ENCODE measurements around the gene CLDN22.

The CLDN22 gene

GRCh38 chr4:183320211-183321059 lies at the start of gene CLDN22:
Gene CLDN22 (minus strand): TSS chr4:183320276. CDS start chr4:183320218, 58 bp downstream.
- no peak for DNase-seq

DNA sequence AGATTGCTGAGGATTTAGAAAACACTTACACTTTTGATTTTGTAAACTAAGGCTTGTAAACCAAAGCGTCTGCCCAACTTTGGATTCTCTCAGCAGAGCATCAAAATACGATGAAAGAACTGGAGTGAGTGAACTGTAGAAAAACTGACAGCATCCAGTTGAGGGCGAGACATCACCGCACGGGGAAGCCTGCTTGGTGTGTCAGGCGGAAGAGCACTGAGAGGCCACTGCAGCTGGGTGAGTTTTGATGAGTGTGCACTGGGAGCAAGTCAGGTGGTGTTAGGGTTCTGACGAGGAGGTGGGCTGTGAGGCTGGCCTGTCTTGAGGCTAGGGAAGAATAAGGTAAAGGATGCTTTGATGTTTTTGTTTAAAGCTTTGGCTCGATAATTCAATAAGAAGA lies 49.0 kb upstream of the CLDN22 start:
- no peak for DNase-seq

- no peak for DNase-seq
Observed at GRCh38 chr4:183366206-183366835, 46.2 kb upstream of the CLDN22 start.

DNA sequence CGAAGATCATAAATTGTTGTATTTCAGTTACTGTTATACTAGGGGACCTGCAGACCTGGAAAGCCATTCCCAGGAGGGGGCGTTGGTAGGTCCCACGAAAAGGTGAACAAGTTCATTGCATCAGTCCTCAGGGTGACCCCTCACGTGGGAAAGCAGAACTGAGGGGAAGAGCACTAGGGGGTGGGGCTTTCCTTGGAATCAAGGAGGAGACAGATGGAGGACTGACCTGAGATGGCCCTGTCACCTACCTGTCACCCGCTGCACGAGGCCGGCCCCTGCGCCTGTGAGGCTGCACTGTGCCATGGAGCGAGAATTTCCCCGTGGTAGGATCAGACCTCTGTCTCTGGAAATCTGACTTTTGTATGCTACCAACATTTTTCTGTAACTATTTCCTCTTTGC lies 43.9 kb upstream of the CLDN22 start:
- no peak for DNase-seq

GRCh38 chr4:183362916-183363542 lies 43.0 kb upstream of the CLDN22 start:
- DNase-seq: no peak

GRCh38 chr4:183362036-183362435 lies 42.0 kb upstream of the CLDN22 start:
- DNase-seq: no peak

DNA sequence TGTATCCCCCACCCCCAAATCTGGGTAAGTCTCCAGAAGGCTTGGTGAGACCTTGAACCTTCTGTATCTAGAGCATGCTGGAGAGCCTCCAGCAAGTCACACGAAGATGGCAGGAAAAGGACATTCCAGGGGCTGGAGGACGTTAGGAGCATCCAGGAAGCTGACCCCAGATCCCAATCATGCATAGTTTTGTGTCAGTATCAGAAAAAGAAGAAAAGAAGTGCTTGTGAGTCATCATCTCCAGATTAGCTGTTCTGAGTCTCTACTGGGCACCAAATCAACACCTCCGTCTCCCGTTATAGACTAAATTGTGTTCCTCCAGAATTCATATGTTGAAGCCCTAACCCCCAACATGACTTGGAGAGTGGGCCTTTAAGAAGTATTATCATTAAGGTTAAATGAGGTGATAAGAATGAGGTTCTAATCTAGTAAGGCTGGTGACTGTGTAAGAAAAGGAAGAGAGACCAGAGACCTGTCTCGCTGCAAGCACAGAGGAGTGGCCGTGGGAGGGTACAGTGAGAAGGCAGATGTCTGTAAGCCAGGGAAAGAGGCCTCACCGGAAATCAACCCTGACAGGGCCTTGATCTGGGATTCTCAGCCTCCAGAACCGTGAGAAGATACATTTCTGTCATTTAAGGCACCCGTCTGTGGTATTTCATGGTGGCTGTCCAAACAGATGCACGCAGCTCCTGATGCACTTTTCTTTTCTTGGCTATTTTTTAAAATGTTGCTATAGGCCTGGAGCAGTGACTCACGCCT lies 40.3 kb upstream of the CLDN22 start:
- no peak for DNase-seq

DNA sequence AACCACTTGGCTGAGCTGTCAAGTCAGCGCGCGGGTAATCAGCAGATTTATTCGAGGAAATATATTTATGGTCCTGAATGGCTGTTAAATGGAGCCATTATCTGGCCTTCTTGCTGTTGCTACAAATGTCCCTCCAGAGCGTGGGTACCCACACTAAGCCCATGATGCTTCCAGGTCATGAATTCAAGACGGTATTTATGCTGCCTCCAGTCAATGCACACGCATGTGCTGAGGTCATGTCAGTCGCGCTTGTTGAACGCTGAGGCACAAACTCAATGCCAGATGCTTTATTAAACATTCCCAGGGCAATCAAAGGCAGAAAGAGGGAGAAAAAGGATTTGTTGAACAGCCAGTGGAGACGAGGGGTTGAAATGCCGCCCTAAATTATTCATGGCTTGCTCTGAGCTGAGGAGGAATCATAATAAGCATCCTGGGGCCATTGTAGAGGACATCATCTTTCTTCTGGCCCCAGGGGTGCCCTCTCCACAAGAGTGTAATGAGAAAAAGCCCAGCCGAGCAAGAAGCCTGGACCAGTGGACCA lies 38.2 kb upstream of the CLDN22 start:
- DNase-seq: no peak

GRCh38 chr4:183356931-183357675 lies 37.0 kb upstream of the CLDN22 start:
- no peak for DNase-seq

DNA sequence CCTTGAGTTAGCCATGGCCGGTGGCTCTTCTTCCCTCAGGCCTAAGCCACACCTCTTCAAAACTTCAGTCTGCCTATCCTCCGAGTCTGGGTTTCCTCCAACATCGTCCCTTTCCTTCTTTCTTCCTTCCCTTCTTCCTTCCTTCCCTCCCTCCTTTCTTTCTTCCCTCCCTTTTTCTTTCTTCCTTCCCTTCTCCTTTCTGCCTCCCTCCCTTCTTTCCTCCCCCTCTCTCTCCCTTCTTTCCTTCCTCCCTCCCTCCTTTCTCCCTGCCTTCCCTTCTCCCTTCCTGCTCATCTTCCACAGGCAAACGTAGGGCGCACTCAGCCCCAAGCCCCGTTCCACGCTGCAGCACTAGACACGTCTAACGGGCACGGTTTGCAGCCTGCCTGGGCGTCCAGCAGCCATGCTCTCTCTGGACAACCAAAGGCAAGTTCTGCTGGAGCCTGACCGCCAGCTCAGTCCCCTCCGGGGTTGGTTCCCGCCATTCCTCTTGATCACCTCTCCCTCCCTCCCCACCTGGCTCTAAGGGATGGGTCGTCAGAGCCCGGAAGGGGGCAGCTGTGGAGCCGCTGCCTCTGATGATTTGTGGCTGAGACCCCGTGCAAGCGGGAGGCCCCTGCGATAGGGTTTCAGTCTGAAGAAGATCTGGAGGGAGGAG lies 36.2 kb upstream of the CLDN22 start:
- no peak for DNase-seq

DNA sequence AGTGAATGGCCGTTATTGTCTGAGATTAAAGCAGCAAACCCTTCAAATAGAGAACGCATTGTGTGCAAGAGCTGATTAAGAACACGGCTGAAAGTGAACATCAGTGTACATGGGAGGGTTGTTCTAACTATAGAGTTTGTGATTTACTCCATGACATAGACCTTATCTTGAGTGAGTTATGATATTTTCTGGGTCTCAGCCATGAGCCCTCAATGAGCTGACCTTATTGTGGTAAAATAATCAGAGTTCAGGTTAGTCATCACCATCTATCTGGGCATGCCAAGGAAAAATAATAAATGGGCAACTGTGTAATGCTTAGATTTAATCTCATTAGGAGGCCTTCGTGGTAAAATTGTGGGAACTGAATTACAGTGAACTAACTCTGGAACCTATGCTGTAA lies 35.3 kb upstream of the CLDN22 start:
- DNase-seq: no peak

- DNase-seq: no peak
Observed at GRCh38 chr4:183354219-183354618, 34.1 kb upstream of the CLDN22 start.

GRCh38 chr4:183353557-183353956 lies 33.5 kb upstream of the CLDN22 start:
- DNase-seq: no peak

- DNase-seq: no peak
Observed at GRCh38 chr4:183352546-183352945, 32.5 kb upstream of the CLDN22 start.

DNA sequence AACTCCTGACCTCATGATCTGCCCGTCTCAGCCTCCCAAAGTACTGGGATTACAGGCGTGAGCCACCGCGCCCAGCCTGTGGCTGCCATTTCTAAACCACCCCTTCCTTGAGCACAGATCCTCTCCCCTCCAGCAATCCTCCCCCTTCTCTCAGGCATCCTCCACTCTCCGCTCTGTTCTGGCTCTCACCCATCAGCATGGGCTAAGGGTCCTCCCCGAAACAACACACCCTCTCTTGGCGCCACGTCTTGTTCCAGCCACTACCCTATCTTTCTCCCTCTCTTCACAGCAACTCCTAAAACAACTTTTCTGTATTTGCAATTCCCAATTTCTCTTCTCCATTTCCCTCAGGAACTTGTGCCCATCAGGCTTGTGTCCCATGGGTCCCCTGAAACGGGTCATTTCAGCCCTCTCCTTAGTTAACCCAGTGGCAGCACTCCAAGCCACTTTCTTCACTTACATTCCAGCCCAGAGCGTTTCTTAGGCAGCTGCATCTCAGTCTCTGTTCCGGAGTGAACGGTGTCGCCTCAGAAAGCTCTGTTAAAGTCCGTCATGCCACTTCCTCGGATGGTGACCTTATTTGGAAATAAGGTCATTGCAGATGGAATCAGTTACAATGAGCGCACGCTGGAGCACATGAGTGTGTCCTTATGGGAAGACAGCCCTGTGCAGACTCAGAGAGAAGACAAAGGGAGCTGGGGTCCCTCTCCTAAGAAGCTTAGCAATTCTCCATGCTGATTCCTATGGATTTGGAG lies 30.4 kb upstream of the CLDN22 start:
- DNase-seq: no peak

- no peak for DNase-seq
Observed at GRCh38 chr4:183349673-183350072, 29.6 kb upstream of the CLDN22 start.

DNA sequence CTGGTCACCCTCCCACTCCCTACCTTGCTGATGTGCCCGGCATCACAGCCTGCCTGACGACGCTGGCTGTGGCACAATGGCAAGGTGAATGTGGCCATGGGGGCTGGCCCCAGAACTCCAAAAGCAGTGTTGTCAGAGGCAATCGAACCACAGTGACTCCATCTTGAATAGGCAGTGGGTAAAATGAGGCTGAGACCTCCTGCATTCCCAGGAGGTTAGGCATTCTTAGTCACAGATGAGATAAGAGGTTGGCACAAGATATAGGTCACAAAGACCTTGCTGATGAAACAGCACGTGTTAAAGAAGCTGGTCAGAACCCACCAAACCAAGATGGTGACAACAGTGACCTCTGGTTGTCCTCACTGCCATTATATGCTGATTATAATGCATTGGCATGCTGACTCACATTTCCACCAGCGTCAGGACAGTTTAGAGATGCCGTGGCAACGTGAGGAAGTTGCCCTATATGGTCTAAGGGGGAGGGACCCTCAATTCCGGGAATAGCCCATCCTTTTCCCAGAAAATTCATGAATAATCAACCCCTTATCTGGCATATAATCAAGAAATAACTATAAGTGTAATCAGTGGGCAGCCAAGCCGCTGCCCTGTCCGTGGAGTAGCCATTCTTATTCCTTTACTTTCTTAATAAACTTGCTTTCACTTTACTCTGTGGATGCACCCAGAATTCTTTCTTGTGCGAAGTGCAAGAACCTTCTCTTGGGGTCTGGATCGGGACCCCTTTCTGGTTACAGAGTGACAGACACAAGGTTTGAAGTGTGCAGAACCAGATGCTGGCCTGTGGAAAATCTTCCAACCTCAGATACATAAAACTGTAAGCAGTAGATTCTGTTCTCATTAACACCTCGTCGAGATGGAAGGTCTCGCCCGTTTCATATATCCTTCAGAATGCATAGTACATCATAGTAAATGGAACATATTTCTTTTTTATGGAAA lies 28.9 kb upstream of the CLDN22 start:
- no peak for DNase-seq

- no peak for DNase-seq
Observed at GRCh38 chr4:183348136-183348535, 28.1 kb upstream of the CLDN22 start.

DNA sequence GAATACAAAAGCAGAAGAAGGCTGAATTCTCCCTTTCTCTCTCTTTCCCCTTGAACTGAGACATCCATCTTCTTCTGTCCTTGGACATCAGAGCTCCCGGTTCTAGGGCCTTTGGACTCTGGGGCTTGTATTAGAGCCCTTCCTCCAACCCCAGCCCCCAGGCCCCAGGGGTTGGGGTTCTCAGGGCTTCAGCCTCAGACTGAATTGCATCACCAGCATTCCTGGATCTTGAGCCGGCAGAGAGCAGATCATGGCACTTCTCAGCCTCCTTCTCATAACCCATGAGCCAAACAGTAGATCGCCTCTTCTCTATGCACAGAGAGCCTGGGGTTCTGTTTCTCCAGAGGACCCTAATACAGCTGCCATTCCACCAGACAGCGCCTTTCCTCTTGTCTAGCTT lies 27.5 kb upstream of the CLDN22 start:
- no peak for DNase-seq

DNA sequence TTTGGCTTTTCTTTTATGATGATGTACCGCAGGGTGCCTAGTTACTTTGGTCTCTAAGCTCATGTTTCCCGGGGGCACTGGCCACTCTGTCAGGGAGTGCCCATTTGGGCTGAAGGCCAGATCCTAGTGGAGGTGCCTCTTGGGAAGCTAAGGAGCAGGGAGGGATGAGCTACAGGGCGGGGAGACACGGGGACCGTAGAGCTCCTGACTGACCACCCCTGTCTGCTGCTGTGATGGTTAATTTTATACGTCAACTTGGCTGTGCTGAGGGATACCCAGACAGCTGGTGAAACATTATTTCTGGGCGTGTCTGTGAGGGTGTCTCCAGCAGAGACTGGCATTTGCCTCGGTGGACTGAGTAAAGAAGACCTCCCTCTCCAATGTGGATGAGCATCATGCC lies 27.1 kb upstream of the CLDN22 start:
- DNase-seq: no peak
